Left lung (tissue), 10 donors: Measurements from ENCODE around the gene AGPAT3. TPM values are rescaled to one million over a fixed set of nuclear protein-coding genes. Genes with fewer than 3 reads are reported as not detected.

ENCODE experiments used
- ATAC-seq: fragments of 200-7000 bp; cut with Tn5 transposase; one replicate; pipeline ENCODE4 v1.9.1; 2020; ENCODE audit warnings: moderate library complexity
- DNase-seq, 4 donors: peaks; one replicate each; pipeline ENCODE4 v3.0.0-alpha.2; 2013 to 2020
- H3K27ac ChIP-seq, 2 donors: fragments of 200-600 bp; sonication (generic) in 1 of 2; one replicate each; pipeline versions ENCODE4 v1.5.0 to v1.8.0; 2020 to 2021
- H3K27me3 ChIP-seq, 2 donors: fragments of 200-600 bp; sonication (generic) in 1 of 2; one replicate each; pipeline versions ENCODE4 v1.5.0 to v1.8.0; 2020 to 2021
- H3K36me3 ChIP-seq, 2 donors: fragments of 200-600 bp; sonication (generic) in 1 of 2; one replicate each; pipeline versions ENCODE4 v1.5.0 to v1.8.0; 2020 to 2021
- H3K4me1 ChIP-seq, 2 donors: fragments of 200-600 bp; one replicate each; pipeline ENCODE4 v1.8.0; 2021
- H3K4me3 ChIP-seq, 2 donors: fragments of 200-600 bp; sonication (generic) in 1 of 2; one replicate each; pipeline versions ENCODE4 v1.5.0 to v1.8.0; 2020 to 2021; ENCODE audit warnings: mild to moderate bottlenecking in 1 of 2
- H3K9me3 ChIP-seq, 2 donors: fragments of 200-600 bp; sonication (generic) in 1 of 2; one replicate each; pipeline versions ENCODE4 v1.5.0 to v1.8.0; 2020 to 2021
- CTCF ChIP-seq, 2 donors: fragments of 200-600 bp; sonication (generic) in 1 of 2; IDR thresholded peaks; one replicate each; pipeline versions ENCODE4 v1.5.0 to v1.8.0; 2021; ENCODE audit warnings: antibody characterized with exemption in 2 of 2
- intact Hi-C, 2 donors: fragments of 100-400 bp; cut with DNase I; formaldehyde crosslinking; loops; one replicate each; pipeline versions ENCODE4 v1.11.2 to v1.14.2; 2022
- polyA plus RNA-seq, 6 donors: library from polyadenylated mRNA; unstranded; fragments of 120-200 nt; gene quantifications; one replicate each; pipeline ENCODE4 v1.2.1, GENCODE V29; 2013; ENCODE audit not compliant: insufficient read length in 6 of 6
- total RNA-seq, 2 donors: library from RNA; stranded (reverse); fragmentation: NEBNext Ultra II Directional; extraction: Animal tissue kit (Norgen Biotek cat#: 25700); gene quantifications; one replicate each; pipeline ENCODE4 v1.2.1, GENCODE V29; 2021
- donor health status: DM: no; HTN: yes; CAD: no.
- donor health status: DM: no; HTN: no; CAD: no.

The AGPAT3 gene
- total and polyA plus RNA-seq, 8 donors: 37.4 to 111 (median 42.8) TPM

- no peak for TF ChIP-seq CTCF (IDR thresholded peaks at IDR 0.05)
- Histone ChIP-seq H3K27ac (no peak overlapping the region), H3K4me1 (no peaks in the 10 kb centered on the region), H3K27me3 (peaks cover 0 to 23% of the 10 kb centered on the region in 2 donors), H3K36me3 (no peaks in the 10 kb centered on the region), H3K4me3 (no peak overlapping the region), H3K9me3 (no peaks in the 10 kb centered on the region)
- DNase-seq (no peak), ATAC-seq (no peak)
- intact Hi-C loops: no loop called here
Measured at GRCh38 chr21:43994085-43994484, 129.1 kb downstream of the AGPAT3 start.

GRCh38 chr21:43994646-43995045 is 129.6 kb downstream of the AGPAT3 start:
- H3K4me1 ChIP-seq: no peaks in the 10 kb centered on the region
- no peaks in the 10 kb centered on the region for H3K36me3 ChIP-seq
- TF ChIP-seq CTCF (IDR thresholded peaks at IDR 0.05): no peak
- intact Hi-C loops: no loop called here
- no peak overlapping the region for H3K4me3 ChIP-seq
- peaks cover 0 to 23% of the 10 kb centered on the region in 2 donors for H3K27me3 ChIP-seq
- H3K9me3 ChIP-seq: no peaks in the 10 kb centered on the region
- no peak for DNase-seq
- ATAC-seq: no peak
- H3K27ac ChIP-seq: no peak overlapping the region

GRCh38 chr21:43995521-43996105 is 130.6 kb downstream of the AGPAT3 start:
- intact Hi-C loops: no loop called here
- no peak overlapping the region for H3K27ac ChIP-seq
- H3K9me3 ChIP-seq: no peaks in the 10 kb centered on the region
- TF ChIP-seq CTCF (IDR thresholded peaks at IDR 0.05): no peak
- no peaks in the 10 kb centered on the region for H3K4me1 ChIP-seq
- H3K36me3 ChIP-seq: no peaks in the 10 kb centered on the region
- DNase-seq (no peak), ATAC-seq (no peak)
- H3K4me3 ChIP-seq: no peak overlapping the region
- H3K27me3 ChIP-seq: peaks cover 0 to 23% of the 10 kb centered on the region in 2 donors

- Histone ChIP-seq H3K4me3 (no peak overlapping the region), H3K4me1 (no peaks in the 10 kb centered on the region), H3K9me3 (no peaks in the 10 kb centered on the region), H3K36me3 (no peaks in the 10 kb centered on the region), H3K27ac (no peak overlapping the region), H3K27me3 (peaks cover 0 to 20% of the 10 kb centered on the region in 2 donors)
- ATAC-seq (no peak), DNase-seq (no peak)
- no peak for TF ChIP-seq CTCF (IDR thresholded peaks at IDR 0.05)
- intact Hi-C loops: no loop called here
Measured at GRCh38 chr21:43997766-43998742, 133.0 kb downstream of the AGPAT3 start.

- DNase-seq (no peak), ATAC-seq (no peak)
- intact Hi-C loops: no loop called here
- H3K9me3 ChIP-seq: no peaks in the 10 kb centered on the region
- no peak for TF ChIP-seq CTCF (IDR thresholded peaks at IDR 0.05)
- no peaks in the 10 kb centered on the region for H3K4me1 ChIP-seq
- no peaks in the 10 kb centered on the region for H3K36me3 ChIP-seq
- H3K4me3 ChIP-seq: no peak overlapping the region
- no peak overlapping the region for H3K27ac ChIP-seq
- no peaks in the 10 kb centered on the region for H3K27me3 ChIP-seq
Measured at GRCh38 chr21:44000360-44000759, 135.3 kb downstream of the AGPAT3 start.
